HepG2 (cell line): ENCODE measurements around the gene AAMP. TPM values are rescaled to one million over a fixed set of nuclear protein-coding genes. Genes with fewer than 3 reads are reported as not detected.

Experiments
- ARID3A ChIP-seq: IDR thresholded peaks from 2 replicates; pipeline ENCODE4 v1.6.1; 2012; ENCODE audit warnings: low read depth, low read length, improper control_type of control experiment
- FOXA3 ChIP-seq: IDR thresholded peaks from 2 replicates; pipeline ENCODE4 v1.6.1; 2016; ENCODE audit warnings: missing genetic modification reagents, missing compliant biosample characterization
- FOXK1 ChIP-seq: sonication (generic); formaldehyde crosslinking; IDR thresholded peaks from 2 replicates; pipeline ENCODE4 v1.4.0; 2020; ENCODE audit warnings: low read depth, missing genetic modification reagents, borderline replicate concordance
- GLI4 ChIP-seq: sonication (generic); formaldehyde crosslinking; IDR thresholded peaks from 2 replicates; pipeline ENCODE4 v1.5.1; 2020; ENCODE audit warnings: missing genetic modification reagents, mild to moderate bottlenecking, moderate library complexity, borderline replicate concordance
- HMGA1 ChIP-seq: sonication (generic); formaldehyde crosslinking; conservative IDR thresholded peaks from 2 replicates; pipeline ENCODE4 v1.4.0; 2020; ENCODE audit warnings: missing genetic modification reagents
- HOXA5 ChIP-seq: sonication (generic); formaldehyde crosslinking; IDR thresholded peaks from 2 replicates; pipeline ENCODE4 v1.4.0; 2020; ENCODE audit warnings: missing genetic modification reagents
- IKZF5 ChIP-seq: IDR thresholded peaks from 2 replicates; pipeline ENCODE4 v1.6.1; 2018; ENCODE audit warnings: missing genetic modification reagents, mild to moderate bottlenecking, missing compliant biosample characterization
- KLF15 ChIP-seq: sonication (generic); formaldehyde crosslinking; IDR thresholded peaks from 2 replicates; pipeline ENCODE4 v1.8.1; 2023; ENCODE audit warnings: borderline replicate concordance, mild to moderate bottlenecking, inconsistent platforms, missing genetic modification reagents, mixed read lengths
- MXD3 ChIP-seq: IDR thresholded peaks from 2 replicates; pipeline ENCODE4 v1.6.1; 2016; ENCODE audit warnings: mild to moderate bottlenecking, missing biosample characterization, missing genetic modification reagents
- NCOA5 ChIP-seq: sonication (generic); formaldehyde crosslinking; IDR thresholded peaks from 2 replicates; pipeline ENCODE4 v1.4.0; 2020; ENCODE audit warnings: missing genetic modification reagents
- NR2F1 ChIP-seq, 2 experiments: fragments of 450-650 bp in 1 of 2; formaldehyde crosslinking in 1 of 2; IDR thresholded peaks; 2 replicates each; pipeline versions ENCODE4 v1.5.0 to v1.6.1; 2016 to 2020; ENCODE audit warnings: mild to moderate bottlenecking in 1 of 2, missing compliant biosample characterization in 1 of 2, missing genetic modification reagents in 1 of 2, moderate library complexity in 1 of 2
- PAWR ChIP-seq: sonication (generic); formaldehyde crosslinking; IDR thresholded peaks from 2 replicates; pipeline ENCODE4 v1.4.0; 2020; ENCODE audit warnings: missing genetic modification reagents, mild to moderate bottlenecking, borderline replicate concordance
- RARA ChIP-seq: IDR thresholded peaks from 2 replicates; pipeline ENCODE4 v1.6.1; 2016; ENCODE audit warnings: missing genetic modification reagents, missing compliant biosample characterization
- SAP130 ChIP-seq: IDR thresholded peaks from 2 replicates; pipeline ENCODE4 v1.6.1; 2016; ENCODE audit warnings: low read depth
- STAT6 ChIP-seq: sonication (generic); formaldehyde crosslinking; IDR thresholded peaks from 2 replicates; pipeline ENCODE4 v1.4.0; 2020; ENCODE audit warnings: missing genetic modification reagents, mild to moderate bottlenecking, borderline replicate concordance
- UBTF ChIP-seq: sonication (generic); formaldehyde crosslinking; IDR thresholded peaks from 2 replicates; pipeline ENCODE4 v1.4.0; 2020; ENCODE audit warnings: mild to moderate bottlenecking, missing genetic modification reagents
- ZFAT ChIP-seq: sonication (generic); formaldehyde crosslinking; conservative IDR thresholded peaks from 2 replicates; pipeline ENCODE4 v1.8.1; 2023; ENCODE audit warnings: missing genetic modification reagents, inconsistent platforms
- ZNF501 ChIP-seq: sonication (generic); formaldehyde crosslinking; IDR thresholded peaks from 2 replicates; pipeline ENCODE4 v1.5.1; 2020; ENCODE audit warnings: mild to moderate bottlenecking, moderate library complexity, missing genetic modification reagents
- ZNF740 ChIP-seq: sonication (generic); formaldehyde crosslinking; IDR thresholded peaks from 2 replicates; pipeline ENCODE4 v1.4.0; 2020; ENCODE audit warnings: missing genetic modification reagents
- ZNF761 ChIP-seq: sonication (generic); formaldehyde crosslinking; conservative IDR thresholded peaks from 2 replicates; pipeline ENCODE4 v1.4.0; 2020; ENCODE audit warnings: mild to moderate bottlenecking, missing genetic modification reagents
- ZNF83 ChIP-seq: sonication (generic); formaldehyde crosslinking; IDR thresholded peaks from 2 replicates; pipeline ENCODE4 v1.4.0; 2020; ENCODE audit warnings: missing genetic modification reagents, mild to moderate bottlenecking, borderline replicate concordance
- polyA plus RNA-seq, 8 experiments: library from polyadenylated mRNA; depleted of rRNA in 3 of 8; stranded (reverse) in 7 of 8; unstranded in 1 of 8; fragments of >200 nt; fragmentation: Illumina TruSeq in 4 of 8; extraction: Trizol in 4 of 8; gene quantifications; 2 replicates each; pipeline versions ENCODE4 v1.2.1 to v1.2.3, GENCODE V29; 2011 to 2016; ENCODE audit warnings: low read depth in 4 of 8, missing spikeins in 1 of 8, mixed read lengths in 1 of 8; ENCODE audit not compliant: insufficient read depth in 1 of 8
- total RNA-seq, 5 experiments: library from RNA; depleted of rRNA; stranded (reverse); fragments of >200 nt; fragmentation: Illumina TruSeq; extraction: Trizol; gene quantifications; 2 replicates each; pipeline ENCODE4 v1.2.3, GENCODE V29; 2016; ENCODE audit warnings: low read depth in 1 of 5

AAMP gene
- total and polyA plus RNA-seq, 2 of the 13 experiments (the other 11 are each of a cell fraction or from before 2014, with no cell fraction given): 110 to 186 TPM

- TF ChIP-seq NCOA5 (no peak), GLI4 (CRISPR knock-in tag) (peak; percentile 72; the same call in 1 of the 2 replicates), ZFAT (CRISPR knock-in tag) (no peak), PAWR (CRISPR knock-in tag) (no peak; the same call in 1 of the 2 replicates), HMGA1 (no peak), MXD3 (no peak), FOXA3 (CRISPR knock-in tag) (no peak; the same call in 1 of the 2 replicates), KLF15 (CRISPR knock-in tag) (no peak), ZNF501 (peak; percentile 59; the same call in 1 of the 2 replicates), HOXA5 (0 out of 2 replicates have a peak, but pooled peaks have one; percentile 30), SAP130 (peak; percentile 90), FOXK1 (CRISPR knock-in tag) (no peak), IKZF5 (CRISPR knock-in tag) (peak; percentile 68), ZNF740 (CRISPR knock-in tag) (no peak), UBTF (CRISPR knock-in tag) (0 out of 2 replicates have a peak, but pooled peaks have one; percentile 16), ARID3A (no peak), RARA (CRISPR knock-in tag) (peak; percentile 94), ZNF83 (CRISPR knock-in tag) (no peak), NR2F1 (CRISPR knock-in tag; IDR thresholded peaks at IDR 0.05) (peak; percentile 58 to 62; a peak in 2 of 4 replicates), ZNF761 (CRISPR knock-in tag) (no peak), STAT6 (no peak)
Measured at GRCh38 chr2:218289639-218290315, 19.8 kb upstream of the AAMP start (continued).
